Stimulated activated CD8-positive, alpha-beta memory T cell treated with anti-CD3 and anti-CD28 coated beads, Interleukin-4, amount 100 ng/mL, for 24 hours (primary cell): ENCODE measurements around the gene CSGALNACT2.
A peak's percentile ranks its signal among the peaks of the same experiment; 100 is the strongest.

Experiments
- DNase-seq: peaks from one replicate; pipeline ENCODE4 v3.0.0-alpha.2; 2020; ENCODE audit warnings: low read depth

Gene CSGALNACT2

DNA sequence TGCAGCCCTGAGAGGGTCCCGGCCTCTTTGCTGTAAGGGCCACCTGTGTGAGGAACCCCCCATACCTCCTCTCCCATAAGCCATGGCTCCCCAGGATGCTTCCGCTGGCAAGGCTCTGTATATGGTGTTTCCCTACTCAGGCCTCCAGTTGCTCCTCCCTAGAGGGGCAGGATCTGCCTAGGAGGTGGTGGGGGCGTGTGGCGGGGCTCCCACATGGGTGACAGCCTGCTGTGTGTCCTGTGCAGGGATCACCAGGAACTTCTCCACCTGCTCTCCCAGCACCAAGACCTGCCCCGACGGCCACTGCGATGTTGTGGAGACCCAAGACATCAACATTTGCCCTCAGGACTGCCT, 25.7 kb upstream of the CSGALNACT2 start:
- DNase-seq, result no peak

DNA sequence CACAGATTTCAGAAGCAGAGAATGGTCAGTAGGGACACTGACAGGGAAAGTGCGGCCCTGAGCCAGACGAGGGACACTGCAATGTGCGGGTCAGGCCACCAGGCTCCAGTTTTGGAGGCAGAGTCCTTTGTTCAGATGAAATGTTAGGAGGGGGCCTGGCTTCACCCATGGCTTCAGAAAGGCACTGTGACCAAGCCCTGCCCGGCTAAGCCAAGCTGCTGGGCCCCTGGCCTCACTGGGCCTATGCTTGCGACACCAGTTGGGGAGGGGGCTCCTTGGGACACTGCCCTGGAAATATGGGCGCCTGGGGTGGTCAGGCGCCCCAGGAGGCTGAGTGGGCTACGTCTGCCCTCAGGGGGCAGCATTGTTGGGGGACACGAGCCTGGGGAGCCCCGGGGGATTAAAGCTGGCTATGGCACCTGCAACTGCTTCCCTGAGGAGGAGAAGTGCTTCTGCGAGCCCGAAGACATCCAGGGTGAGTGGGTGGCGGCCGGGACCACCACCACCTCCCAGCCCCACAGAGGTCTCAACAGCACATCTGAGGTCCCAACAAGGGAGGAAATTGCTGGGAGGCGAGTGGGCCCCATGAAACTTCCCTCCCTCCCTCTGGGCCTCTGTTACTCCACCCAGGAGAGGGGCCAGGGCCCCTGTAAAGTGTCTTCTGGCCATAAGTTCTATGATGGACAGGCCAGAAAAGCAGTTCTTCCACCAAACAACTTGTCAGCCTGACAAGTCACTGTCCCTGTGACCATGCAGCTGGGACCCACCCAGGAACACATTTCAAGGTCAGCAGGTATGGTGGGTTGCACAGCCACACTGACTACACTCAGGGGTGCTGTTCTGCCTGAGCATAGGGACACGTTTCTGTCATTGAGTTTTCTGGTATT, 24.8 kb upstream of the CSGALNACT2 start:
- DNase-seq, result no peak

DNA sequence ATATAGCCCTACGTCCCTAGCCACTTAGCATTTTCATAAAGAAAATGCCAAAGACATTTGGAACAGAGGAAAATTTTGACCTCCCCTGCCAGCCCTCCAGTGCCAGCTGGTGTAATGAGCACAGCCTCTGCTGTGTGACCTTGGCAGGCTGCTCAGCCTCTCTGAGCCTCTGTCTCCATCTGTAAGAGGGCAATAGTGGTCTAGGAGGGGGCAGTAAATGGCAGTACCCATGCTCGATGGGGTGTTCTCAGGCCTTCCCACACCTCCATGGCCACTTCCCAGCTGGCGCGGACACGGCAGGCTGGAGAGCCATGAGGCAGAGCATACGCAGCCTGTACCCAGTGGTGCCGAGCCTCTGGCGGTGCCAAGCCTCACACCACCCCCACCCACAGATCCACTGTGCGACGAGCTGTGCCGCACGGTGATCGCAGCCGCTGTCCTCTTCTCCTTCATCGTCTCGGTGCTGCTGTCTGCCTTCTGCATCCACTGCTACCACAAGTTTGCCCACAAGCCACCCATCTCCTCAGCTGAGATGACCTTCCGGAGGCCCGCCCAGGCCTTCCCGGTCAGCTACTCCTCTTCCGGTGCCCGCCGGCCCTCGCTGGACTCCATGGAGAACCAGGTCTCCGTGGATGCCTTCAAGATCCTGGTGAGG, 24.0 kb upstream of the CSGALNACT2 start:
- no peak for DNase-seq

DNA sequence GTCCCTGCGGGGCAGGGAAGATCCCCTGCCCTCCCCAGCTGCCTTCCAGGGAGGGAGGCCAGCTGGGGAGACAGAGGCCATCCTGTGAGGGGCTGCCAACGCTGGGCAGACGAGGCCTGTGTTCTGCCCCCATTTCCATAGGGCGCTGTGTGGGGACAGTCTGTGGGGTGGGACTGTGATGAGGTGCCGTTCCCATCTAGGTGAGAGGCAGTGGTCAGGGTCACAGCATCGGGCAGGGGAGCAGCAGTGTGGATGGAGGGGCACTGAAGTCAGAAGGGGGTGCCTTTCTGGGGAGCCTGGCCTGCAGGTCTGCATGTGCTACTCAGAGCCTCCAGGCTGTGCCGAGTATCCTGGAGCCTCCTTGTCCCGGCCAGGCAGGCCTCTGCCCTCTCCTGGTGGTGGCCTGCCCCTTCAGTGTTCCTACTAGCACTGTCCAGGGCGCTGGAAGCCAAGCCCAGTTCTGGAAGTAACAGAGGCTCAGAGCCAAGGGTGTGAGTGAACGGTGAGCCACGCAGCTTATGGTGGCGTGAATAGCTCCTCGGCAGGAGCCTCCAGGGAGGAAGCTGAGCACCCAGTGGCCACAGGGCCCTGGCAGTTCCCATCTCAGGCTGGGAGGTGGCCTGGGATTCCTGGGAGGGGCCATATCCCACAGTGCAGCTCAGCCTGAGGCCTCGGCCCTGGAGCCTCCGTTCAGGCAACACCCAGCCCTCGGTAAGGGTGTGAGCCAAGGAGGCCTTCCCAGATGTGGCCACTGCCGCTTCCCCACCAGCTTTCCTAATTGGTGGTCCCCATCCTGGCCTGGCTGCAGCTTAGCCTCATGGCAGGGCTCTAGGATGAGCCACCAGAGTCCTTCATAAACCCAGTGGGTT, 23.3 kb upstream of the CSGALNACT2 start:
- DNase-seq, result no peak

DNA sequence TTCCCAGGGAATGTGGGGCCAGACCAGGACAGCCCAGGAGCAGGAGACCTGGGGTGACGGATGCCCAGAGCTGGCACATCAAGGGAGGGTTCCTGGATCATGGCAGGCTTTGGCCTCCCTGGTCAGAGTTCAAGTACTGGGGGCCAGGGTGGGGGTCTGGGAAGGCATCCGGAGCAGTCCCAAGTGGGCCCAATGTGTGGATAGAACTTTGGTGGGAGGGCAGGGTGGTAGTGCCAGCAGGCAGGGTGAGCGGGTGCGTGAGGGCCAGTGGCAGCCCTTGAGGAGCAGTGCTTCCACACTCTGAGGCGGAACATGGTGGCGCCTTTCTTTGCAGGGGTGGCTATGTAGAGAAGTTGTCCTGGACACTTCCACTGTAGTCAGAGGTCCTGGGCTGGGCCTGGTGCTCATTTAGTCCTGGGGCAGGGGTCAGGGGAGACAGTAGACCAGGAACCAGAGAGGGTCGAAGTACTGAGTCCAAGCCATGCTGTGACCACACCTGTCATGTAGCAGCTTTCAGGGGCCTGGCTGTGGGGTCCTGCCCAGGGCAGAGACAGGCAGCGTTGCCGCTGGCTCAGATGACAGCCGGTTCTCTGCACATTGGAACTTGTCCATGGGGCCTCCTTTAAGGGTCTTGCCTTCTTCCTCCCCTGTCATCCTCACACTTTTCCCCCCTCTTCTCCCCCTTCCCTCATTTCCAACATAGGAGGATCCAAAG, 22.2 kb upstream of the CSGALNACT2 start:
- no peak for DNase-seq

DNA sequence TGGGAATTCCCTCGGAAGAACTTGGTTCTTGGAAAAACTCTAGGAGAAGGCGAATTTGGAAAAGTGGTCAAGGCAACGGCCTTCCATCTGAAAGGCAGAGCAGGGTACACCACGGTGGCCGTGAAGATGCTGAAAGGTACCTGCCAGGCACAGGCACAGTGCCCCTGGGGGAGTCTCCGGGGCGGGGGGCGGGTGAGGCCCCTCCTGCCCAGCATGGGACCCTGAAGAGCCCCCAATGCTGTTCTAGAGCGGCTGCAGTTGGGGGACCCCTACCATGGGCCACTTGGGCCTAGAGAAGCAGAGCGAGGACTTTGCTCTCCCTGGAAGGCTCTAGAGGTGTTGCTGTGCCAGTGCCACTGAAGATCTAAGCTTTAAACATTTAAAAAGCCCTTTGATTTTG, 21.6 kb upstream of the CSGALNACT2 start:
- DNase-seq, result no peak

DNA sequence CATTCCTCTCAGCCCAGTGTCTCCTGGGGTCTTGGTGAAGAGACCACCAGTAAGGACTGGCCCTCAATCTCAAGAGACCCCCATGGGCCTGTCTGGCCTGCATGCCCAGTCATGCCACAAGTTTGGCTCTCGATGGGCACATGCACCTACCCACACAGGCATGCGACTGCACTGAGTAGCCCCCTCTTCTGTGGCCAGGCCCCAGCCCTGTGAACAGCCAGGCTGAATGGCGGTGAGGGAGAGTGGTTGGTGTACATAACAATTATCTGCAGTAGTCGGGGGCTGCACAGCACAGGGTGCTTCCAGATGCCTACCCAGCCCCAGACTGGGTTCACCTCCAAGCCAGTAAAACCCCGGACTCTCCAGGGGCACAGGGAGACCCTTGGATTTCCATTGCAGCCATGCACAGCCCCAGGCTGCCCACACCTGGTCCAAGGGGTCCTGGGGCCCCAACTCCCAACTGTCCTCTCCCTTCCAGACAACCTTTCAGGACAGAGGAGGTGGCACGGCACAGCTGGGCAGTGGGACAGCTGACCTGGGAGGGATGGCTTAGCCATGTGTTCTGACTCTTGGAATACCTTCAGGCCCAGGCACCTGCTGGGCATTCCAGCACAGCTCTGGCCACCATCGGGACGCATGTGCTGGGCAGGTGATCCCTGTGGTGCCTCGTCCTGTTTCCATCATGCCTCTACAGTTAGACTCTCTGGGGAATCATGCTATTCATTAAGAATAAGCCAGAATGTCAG, 21.0 kb upstream of the CSGALNACT2 start:
- no peak for DNase-seq

DNA sequence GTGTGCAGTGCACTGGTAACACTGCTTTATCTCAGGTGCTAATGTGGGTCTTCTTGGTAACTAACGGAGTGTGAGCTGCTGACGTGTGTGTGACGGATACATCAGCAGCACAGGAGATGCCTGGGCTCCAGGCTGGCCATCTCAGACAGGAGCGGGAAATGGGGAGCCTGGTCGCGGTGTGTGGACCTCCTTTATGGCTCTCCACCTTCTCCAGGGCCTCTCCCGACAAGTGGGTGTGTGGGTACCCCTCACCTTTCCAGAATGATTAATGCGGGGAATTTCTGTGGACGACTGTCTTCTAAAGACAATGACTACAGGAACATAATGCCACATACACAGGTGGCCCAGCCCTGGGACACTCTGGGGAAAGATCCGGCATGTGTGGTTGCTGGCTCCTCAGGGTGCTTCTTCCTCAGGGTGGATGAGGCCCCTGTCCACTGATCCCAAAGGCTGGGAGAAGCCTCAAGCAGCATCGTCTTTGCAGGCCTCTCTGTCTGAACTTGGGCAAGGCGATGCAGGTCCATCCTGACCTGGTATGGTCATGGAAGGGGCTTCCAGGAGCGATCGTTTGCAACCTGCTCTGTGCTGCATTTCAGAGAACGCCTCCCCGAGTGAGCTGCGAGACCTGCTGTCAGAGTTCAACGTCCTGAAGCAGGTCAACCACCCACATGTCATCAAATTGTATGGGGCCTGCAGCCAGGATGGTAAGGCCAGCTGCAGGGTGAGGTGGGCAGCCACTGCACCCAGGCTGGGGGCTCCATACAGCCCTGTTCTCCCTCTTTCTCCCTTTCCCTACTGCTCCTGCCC, 20.3 kb upstream of the CSGALNACT2 start:
- DNase-seq, result no peak

DNA sequence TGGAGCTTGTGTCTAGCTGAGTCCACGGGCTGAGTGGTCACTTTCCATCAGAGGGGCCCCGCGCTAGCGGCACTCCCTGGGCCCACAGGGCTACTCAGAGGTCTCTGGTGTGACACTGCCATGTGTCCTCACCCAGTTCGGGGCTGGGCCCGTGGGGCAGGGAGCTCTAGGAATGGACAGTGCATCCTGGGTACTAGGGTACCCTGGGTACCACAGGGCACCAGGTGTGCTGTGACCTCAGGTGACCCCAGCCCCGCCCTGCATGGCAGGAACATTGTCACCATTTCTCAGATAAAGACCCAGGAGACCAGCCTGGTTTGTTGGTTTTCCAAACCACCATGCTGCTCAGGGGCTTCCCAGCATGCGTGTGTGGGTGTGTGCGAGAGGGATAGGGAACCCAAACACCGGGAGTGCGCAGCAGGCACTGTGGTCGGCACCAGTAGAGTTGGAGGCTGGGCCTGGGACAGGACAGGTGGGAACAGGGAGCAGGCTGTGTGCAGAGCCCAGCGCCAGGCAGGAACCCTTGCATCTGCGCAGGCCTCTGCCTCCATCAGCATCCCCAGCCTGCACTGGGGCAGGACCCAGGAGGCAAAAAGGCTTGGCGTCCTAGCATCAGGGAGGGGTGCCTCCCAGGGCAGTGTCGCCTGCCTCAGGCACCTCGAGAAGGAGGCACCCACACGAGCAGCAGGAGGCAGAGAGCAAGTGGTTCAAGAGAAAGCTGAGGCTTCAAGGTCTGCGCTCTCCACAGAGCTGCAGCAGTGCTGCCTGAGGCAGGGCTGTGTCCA, 19.4 kb upstream of the CSGALNACT2 start:
- DNase-seq, result no peak

DNA sequence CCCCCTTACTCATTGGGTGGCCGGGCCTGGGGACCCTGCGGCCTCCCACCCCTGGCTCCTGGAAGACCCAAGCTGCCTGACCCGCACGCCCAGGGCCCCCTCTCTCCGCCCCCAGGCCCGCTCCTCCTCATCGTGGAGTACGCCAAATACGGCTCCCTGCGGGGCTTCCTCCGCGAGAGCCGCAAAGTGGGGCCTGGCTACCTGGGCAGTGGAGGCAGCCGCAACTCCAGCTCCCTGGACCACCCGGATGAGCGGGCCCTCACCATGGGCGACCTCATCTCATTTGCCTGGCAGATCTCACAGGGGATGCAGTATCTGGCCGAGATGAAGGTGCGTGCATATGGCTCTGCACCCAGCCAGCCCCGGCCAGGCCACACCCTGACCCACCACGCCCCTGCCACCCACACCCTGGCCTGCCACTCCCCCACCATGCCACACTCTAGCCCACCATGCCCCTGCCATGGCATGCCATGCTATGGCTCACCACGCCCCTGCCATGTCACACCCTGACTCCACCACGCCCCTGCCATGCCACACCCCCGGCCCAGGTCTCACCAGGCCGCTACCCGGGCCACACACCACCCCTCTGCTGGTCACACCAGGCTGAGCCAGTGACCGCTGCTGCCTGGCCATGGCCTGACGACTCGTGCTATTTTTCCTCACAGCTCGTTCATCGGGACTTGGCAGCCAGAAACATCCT, 18.7 kb upstream of the CSGALNACT2 start:
- DNase-seq, result no peak

DNA sequence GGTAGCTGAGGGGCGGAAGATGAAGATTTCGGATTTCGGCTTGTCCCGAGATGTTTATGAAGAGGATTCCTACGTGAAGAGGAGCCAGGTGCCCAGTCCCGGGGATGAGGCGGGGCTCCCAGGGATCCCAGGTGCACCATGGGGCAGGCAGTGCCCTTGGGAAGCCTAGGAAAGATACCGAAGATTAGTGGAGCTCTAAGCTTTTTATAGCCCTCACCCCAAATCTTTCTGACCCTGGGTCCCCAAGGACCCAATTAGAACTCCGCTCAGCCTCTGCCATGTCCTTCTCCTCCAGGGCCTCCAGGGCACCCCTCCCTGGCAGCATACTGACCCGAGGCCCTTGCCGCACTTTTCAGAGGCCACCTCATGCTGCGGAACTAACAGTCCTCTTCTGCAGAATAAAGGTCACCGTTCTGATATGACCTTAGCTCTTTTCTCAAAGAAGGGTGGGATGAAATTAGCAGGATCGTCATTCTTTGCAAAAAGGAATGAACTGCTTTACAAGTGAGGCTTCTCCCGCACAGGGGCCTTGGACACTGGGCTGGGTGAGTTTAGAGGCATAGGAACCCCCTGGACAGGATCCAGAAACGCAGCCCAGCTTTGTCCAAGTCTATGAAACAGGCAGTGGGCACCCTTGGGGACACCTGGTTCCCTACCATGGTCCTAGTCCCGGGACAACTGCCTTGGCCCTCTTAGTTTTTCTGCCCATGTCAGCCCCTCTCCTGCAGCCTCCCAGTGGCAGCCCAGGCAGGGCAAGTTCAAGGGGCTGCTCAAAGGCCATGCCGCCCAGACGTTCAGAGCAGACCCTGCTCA, 17.9 kb upstream of the CSGALNACT2 start:
- DNase-seq, result no peak

DNA sequence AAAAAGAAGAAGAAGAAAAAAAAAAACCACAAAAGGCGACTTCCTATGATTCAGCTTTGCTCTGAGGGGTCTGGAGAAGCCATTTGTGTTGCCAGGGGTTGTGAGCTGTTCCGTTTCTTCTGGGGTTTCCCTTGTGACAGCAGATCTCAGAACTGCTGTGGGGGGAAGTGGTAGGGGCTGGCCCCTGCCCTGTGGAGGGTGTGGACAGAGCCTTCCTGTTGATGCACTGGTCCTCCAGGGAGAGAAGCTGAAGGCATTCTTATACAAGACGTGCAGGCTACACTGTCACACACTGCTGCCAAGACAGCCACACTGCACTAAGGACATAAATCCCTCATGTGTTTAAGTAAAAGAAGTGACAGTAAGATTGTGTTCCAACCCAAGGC, 17.3 kb upstream of the CSGALNACT2 start:
- DNase-seq, result peak; percentile 50

DNA sequence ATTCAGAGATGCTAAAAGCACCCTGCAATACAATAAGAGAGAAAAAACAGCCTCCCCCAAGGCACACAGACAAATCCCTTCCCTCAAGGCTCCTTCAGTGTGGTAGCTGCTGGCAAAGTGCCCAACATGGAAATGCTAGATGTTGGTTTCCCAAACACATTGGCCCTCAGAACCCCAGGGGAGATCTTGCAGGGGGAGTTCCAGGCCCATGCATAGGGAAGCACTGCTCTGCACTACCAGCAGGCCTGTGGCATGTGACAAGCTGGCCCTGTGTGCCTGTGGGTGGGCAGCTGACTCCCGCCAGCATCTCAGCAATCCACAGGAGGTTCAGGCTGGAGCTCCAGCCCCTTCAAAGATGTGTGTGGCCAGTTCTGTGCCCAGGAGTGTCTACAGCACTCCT, 16.8 kb upstream of the CSGALNACT2 start:
- DNase-seq, result no peak

DNA sequence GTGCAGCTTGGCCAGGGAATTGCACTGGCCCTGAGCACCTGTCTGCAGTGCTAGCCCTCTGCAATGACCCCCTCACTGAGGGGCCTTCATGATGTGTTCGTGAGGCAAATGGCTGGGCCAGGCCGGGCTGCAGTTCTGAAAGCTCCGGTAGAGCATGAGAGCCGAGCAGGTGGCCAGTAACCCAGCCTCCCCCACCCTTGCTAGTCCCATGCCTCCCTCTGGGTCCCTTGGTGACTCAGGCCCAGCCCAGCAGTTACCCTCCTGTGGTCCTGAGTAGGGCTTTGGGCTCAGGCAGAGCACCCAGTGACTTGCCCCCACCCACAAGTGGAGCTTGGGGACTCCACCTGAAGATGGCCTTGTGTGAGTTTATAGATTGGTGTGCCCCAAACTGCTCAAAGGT, 16.1 kb upstream of the CSGALNACT2 start:
- DNase-seq, result no peak

DNA sequence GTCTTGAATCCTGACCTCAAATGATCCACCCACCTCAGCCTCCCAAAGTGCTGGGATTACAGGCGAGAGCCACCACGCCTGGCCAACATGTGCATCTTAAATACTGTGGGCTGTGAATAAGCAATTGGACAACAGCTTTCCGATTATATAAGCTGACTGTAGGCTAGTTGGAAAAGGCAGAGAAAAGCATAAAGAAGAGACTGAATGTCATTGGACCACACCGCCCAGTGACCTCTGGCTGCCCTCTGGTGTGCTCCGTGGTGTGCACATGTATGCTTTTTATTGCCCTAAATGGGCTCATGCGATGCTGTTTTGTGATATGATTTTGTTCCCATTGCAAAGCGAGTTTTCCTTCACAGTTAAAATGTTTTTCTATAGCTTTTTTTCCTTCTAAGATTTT, 15.4 kb upstream of the CSGALNACT2 start:
- DNase-seq, result no peak

DNA sequence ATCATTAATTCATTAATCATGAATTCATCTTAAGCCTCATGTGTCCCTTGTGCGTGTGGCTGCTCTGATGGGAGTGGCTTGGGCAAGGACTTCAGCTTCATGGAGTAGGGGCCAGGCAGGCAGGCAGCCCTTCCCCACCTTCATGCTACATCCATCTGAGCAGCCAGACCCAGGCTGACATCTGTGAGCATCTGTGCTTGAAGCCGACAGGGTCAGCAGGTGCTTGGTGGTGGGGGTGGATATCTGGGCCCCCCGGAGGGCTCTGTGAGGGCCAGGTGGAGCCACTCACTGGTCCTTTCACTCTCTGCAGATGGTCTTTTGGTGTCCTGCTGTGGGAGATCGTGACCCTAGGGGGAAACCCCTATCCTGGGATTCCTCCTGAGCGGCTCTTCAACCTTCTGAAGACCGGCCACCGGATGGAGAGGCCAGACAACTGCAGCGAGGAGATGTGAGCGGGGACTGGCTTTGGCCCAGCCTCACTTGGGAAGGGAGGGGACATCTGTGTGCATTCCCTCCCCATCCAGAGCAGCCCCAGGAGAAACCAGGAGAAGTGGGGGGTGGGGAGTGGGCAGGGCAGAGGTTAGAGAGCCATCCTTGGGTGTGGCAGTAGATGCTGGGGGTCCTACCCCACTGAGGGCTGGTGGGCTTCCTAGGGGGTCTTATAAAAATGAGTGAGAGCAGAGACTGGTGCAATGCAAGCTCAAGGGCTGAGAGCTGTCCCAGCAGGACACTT, 14.7 kb upstream of the CSGALNACT2 start:
- DNase-seq, result no peak

DNA sequence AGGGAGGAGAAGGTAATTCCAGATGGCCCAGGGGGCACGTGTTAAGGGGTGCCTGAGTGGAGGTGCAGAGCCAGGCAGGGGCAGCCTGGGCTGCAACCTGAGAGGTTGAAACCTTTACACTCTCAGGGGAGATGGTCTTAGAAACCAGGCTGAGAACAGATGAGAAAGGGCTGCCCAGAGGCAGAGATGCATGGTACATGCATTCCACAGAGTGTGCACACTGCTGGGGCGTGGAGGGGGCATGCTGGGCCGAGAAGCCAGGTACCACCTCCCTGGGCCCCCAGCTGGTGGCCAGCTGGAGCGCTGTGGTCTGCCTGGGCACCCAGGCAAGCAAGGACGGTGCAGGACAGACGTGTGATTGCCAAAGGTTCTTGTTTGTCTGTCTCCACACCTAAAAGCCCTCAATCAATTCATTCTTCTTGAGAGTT, 14.1 kb upstream of the CSGALNACT2 start:
- DNase-seq, result no peak
